GM19239 (cell line): ENCODE data around the gene DNM3.

Source experiments
- DNase-seq: peaks from one replicate; pipeline ENCODE4 v3.0.0; 2011; ENCODE audit warnings: low spot score; ENCODE audit not compliant: insufficient read length
- FAIRE-seq: peaks from 2 replicates; lab custom pipeline; 2011; peaks lifted over from hg19 to GRCh38; lab: Jason Lieb, UNC

The DNM3 gene

GRCh38 chr1:172251486-172251885, 410.2 kb downstream of the DNM3 start:
- FAIRE-seq: no peak

GRCh38 chr1:172252321-172252720, 411.0 kb downstream of the DNM3 start:
- no peak for DNase-seq
- FAIRE-seq: no peak

More at GRCh38 chr1:172251486-172251885, 410.2 kb downstream of the DNM3 start:
- no peak for DNase-seq

GRCh38 chr1:172252958-172253357, 411.7 kb downstream of the DNM3 start:
- no peak for DNase-seq
- no peak for FAIRE-seq

- DNase-seq (no peak), FAIRE-seq (no peak)
Observed at GRCh38 chr1:172254521-172255222, 413.4 kb downstream of the DNM3 start.

- DNase-seq (no peak), FAIRE-seq (no peak)
Observed at GRCh38 chr1:172255223-172255560, 413.9 kb downstream of the DNM3 start.

GRCh38 chr1:172265905-172266304, 424.6 kb downstream of the DNM3 start:
- DNase-seq (no peak), FAIRE-seq (no peak)

- FAIRE-seq: no peak
- DNase-seq: no peak
Observed at GRCh38 chr1:172266528-172267174, 425.4 kb downstream of the DNM3 start.

- FAIRE-seq (no peak), DNase-seq (no peak)
Observed at GRCh38 chr1:172268237-172268636, 426.9 kb downstream of the DNM3 start.

GRCh38 chr1:172269084-172269483, 427.8 kb downstream of the DNM3 start:
- DNase-seq (no peak), FAIRE-seq (no peak)

- DNase-seq (no peak), FAIRE-seq (no peak)
Observed at GRCh38 chr1:172269644-172270043, 428.3 kb downstream of the DNM3 start.

- DNase-seq: no peak
- no peak for FAIRE-seq
Observed at GRCh38 chr1:172270605-172271004, 429.3 kb downstream of the DNM3 start.

GRCh38 chr1:172272087-172272486, 430.8 kb downstream of the DNM3 start:
- no peak for DNase-seq
- FAIRE-seq: no peak

- DNase-seq (no peak), FAIRE-seq (peak; percentile 68)
Observed at GRCh38 chr1:172273647-172274396, 432.5 kb downstream of the DNM3 start.

- FAIRE-seq: no peak
- no peak for DNase-seq
Observed at GRCh38 chr1:172275478-172275877, 434.2 kb downstream of the DNM3 start.

- FAIRE-seq (no peak), DNase-seq (no peak)
Observed at GRCh38 chr1:172276120-172276818, 435.0 kb downstream of the DNM3 start.

- no peak for FAIRE-seq
- DNase-seq: no peak
Observed at GRCh38 chr1:172277275-172277674, 436.0 kb downstream of the DNM3 start.

GRCh38 chr1:172277989-172278388, 436.7 kb downstream of the DNM3 start:
- DNase-seq (no peak), FAIRE-seq (no peak)

GRCh38 chr1:172278478-172278877, 437.2 kb downstream of the DNM3 start:
- no peak for DNase-seq
- no peak for FAIRE-seq

GRCh38 chr1:172279939-172280636, 438.8 kb downstream of the DNM3 start:
- FAIRE-seq: no peak

GRCh38 chr1:172283766-172284165, 442.5 kb downstream of the DNM3 start:
- no peak for FAIRE-seq
- DNase-seq: no peak

More at GRCh38 chr1:172279939-172280636, 438.8 kb downstream of the DNM3 start:
- no peak for DNase-seq
